ENCODE measurements around the gene ATR.

The ATR gene

GRCh38 chr3:142450881-142451280 is 127.7 kb downstream of the ATR start:
- no peaks in the 10 kb centered on the region for H3K36me3 ChIP-seq (ENCODE audit: control insufficient read depth, insufficient read depth, low read length)
- H3K79me2 ChIP-seq: peaks cover 14% of the 10 kb centered on the region
- no peak overlapping the region for H3K4me3 ChIP-seq (ENCODE audit: low read depth, low read length)
- no peak overlapping the region for H2AFZ ChIP-seq
- no peak overlapping the region for H3K4me2 ChIP-seq (ENCODE audit: low read length)
- TF ChIP-seq, protein P1, sequence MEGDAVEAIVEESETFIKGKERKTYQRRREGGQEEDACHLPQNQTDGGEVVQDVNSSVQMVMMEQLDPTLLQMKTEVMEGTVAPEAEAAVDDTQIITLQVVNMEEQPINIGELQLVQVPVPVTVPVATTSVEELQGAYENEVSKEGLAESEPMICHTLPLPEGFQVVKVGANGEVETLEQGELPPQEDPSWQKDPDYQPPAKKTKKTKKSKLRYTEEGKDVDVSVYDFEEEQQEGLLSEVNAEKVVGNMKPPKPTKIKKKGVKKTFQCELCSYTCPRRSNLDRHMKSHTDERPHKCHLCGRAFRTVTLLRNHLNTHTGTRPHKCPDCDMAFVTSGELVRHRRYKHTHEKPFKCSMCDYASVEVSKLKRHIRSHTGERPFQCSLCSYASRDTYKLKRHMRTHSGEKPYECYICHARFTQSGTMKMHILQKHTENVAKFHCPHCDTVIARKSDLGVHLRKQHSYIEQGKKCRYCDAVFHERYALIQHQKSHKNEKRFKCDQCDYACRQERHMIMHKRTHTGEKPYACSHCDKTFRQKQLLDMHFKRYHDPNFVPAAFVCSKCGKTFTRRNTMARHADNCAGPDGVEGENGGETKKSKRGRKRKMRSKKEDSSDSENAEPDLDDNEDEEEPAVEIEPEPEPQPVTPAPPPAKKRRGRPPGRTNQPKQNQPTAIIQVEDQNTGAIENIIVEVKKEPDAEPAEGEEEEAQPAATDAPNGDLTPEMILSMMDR (IDR thresholded peaks at IDR 0.05): no peak
- no peaks in the 10 kb centered on the region for H3K27me3 ChIP-seq (ENCODE audit: control insufficient read depth, insufficient read depth, low read length)
- no peaks in the 10 kb centered on the region for H3K4me1 ChIP-seq
- no peak overlapping the region for H3K9ac ChIP-seq
- H3K9me3 ChIP-seq (ENCODE audit: control insufficient read depth, low read length): no peaks in the 10 kb centered on the region
- no peak overlapping the region for H3K27ac ChIP-seq

GRCh38 chr3:142450189-142450588 is 128.3 kb downstream of the ATR start:
- TF ChIP-seq, protein P1 (IDR thresholded peaks at IDR 0.05): no peak
- Histone ChIP-seq H3K79me2 (peaks cover 21% of the 10 kb centered on the region), H3K36me3 (ENCODE audit: control insufficient read depth, insufficient read depth, low read length) (no peaks in the 10 kb centered on the region), H3K9ac (no peak overlapping the region), H3K27me3 (ENCODE audit: control insufficient read depth, insufficient read depth, low read length) (no peaks in the 10 kb centered on the region), H3K27ac (no peak overlapping the region), H3K4me2 (ENCODE audit: low read length) (no peak overlapping the region), H2AFZ (no peak overlapping the region), H3K4me3 (ENCODE audit: low read depth, low read length) (no peak overlapping the region), H3K4me1 (no peaks in the 10 kb centered on the region), H3K9me3 (ENCODE audit: control insufficient read depth, low read length) (no peaks in the 10 kb centered on the region)

DNA sequence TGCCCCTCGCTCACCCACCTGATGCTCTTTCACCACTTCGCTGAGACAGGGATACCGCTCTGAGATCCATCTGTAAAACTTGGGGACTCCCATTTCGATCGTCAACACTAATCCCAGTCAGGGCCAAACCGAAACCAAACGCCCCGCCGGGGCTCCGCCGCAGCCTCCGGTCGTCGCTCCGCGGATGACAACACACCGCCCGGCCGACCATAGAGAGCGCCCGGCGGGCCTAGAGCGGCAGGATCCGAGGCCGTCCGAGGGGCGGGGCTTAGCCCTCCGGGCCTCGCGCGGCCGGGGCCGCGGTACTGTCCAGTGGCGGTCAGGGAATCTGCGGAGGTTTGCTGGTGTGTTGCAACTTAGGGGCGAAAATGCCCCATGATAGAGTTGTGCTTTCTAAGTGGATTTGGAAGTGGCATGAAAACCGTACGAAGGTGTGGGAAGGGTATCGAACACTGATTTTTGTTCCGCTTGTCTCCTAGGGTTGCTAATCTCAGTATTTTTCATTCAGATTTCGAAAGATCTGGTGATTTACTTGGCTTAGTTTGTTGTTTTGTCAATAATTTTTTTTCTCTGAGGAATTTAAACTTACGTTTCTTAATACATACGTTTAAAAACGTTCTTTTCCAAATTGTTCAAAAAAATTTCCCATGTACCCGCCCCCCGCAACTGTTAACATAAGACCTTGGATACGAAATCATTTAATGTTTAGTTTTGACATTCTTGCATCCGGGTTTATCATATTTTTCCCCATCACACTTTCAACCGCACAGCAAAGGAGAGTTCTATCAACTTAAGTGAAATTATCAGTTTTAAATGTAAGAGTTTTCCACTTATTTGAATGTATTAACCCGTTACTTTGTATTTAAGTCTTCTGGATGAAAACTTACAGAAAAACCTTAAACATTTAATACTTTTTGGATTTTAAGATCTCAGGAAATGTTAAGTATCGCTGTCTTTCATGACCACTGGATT is 130.4 kb downstream of the ATR start, which contains the start of gene XRN1:
Gene XRN1, minus strand, starts transcription at position 186 of the 972 bp plus-strand sequence. Its CDS starts 93 bp downstream, at position 93.
- Histone ChIP-seq H3K9me3 (ENCODE audit: control insufficient read depth, low read length) (no peaks in the 10 kb centered on the region), H3K4me1 (no peaks in the 10 kb centered on the region), H3K36me3 (ENCODE audit: control insufficient read depth, insufficient read depth, low read length) (no peaks in the 10 kb centered on the region), H3K4me2 (ENCODE audit: low read length) (peak within 1 kb of the TSS; percentile 89), H3K27me3 (ENCODE audit: control insufficient read depth, insufficient read depth, low read length) (no peaks in the 10 kb centered on the region), H3K27ac (peak within 1 kb of the TSS; percentile 81), H2AFZ (peak within 1 kb of the TSS; percentile 86), H3K9ac (peak within 1 kb of the TSS; percentile 64), H3K79me2 (peaks cover 36% of the 10 kb centered on the region), H3K4me3 (ENCODE audit: low read depth, low read length) (peak within 1 kb of the TSS; percentile 99)
- TF ChIP-seq, protein P1 (IDR thresholded peaks at IDR 0.05): no peak

DNA sequence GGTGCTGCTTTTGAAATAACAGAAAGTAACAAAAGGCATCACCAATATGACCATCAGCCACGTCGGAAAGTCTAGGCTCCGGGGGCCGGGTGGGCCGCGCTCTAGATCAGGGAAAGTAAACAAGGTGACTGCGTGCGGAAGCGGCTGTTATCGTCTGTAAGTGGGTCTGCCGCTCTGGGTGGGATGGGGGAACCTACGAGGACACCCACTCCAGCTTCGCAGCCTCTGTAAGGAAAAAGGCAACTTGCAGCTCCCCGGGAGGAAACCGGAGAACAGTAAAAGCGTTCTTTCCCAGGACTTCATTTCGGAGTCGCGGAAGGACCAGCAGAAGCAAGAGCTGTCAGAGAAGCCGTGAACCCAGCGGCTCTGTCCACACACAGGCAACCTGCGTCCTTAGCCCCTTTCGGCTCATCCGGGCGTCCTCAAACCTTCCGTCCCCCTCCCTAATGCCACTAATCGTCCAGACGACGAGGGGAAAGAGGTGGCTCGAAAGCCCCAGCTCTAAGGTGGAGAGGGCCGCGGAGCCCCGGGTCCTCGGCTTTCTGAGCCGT is 131.2 kb downstream of the ATR start:
- Histone ChIP-seq H3K36me3 (ENCODE audit: control insufficient read depth, insufficient read depth, low read length) (no peaks in the 10 kb centered on the region), H3K27ac (peak overlapping the region; percentile 81), H3K9me3 (ENCODE audit: control insufficient read depth, low read length) (no peaks in the 10 kb centered on the region), H3K9ac (peak overlapping the region; percentile 64), H3K4me3 (ENCODE audit: low read depth, low read length) (peak overlapping the region; percentile 99), H2AFZ (peak overlapping the region; percentile 86), H3K4me1 (no peaks in the 10 kb centered on the region), H3K79me2 (peaks cover 43% of the 10 kb centered on the region), H3K27me3 (ENCODE audit: control insufficient read depth, insufficient read depth, low read length) (no peaks in the 10 kb centered on the region), H3K4me2 (ENCODE audit: low read length) (peak overlapping the region; percentile 89)
- TF ChIP-seq, protein P1 (IDR thresholded peaks at IDR 0.05): no peak

Measured in parathyroid adenoma (tissue), 2 donors.